Measurements from ENCODE around the gene NELL1. TPM values are rescaled to one million over a fixed set of nuclear protein-coding genes. Genes with fewer than 3 reads are reported as not detected.

The NELL1 gene
- total and polyA plus RNA-seq, 2 experiments from 2014 or later, result 2.1 to 7.7 TPM

GRCh38 chr11:20865161-20865560 lies 195.8 kb downstream of the NELL1 start:
- no peak for DNase-seq (ENCODE audit: low read depth in 1 of 2, low spot score in 1 of 2)
- no peaks in the 10 kb centered on the region for H3K27me3 ChIP-seq
- no peaks in the 10 kb centered on the region for H3K4me1 ChIP-seq (ENCODE audit: low read depth)
- H3K36me3 ChIP-seq, result no peaks in the 10 kb centered on the region
- no peak overlapping the region for H3K4me3 ChIP-seq
- no peak overlapping the region for H3K27ac ChIP-seq
- H3K9me3 ChIP-seq (ENCODE audit: low read depth), result no peaks in the 10 kb centered on the region
- TF ChIP-seq CTCF (IDR thresholded peaks at IDR 0.05; ENCODE audit: low read depth, low read length), result no peak

- Histone ChIP-seq H3K27ac (no peak overlapping the region), H3K27me3 (no peaks in the 10 kb centered on the region), H3K9me3 (ENCODE audit: low read depth) (no peaks in the 10 kb centered on the region), H3K4me3 (no peak overlapping the region), H3K4me1 (ENCODE audit: low read depth) (no peaks in the 10 kb centered on the region), H3K36me3 (no peaks in the 10 kb centered on the region)
- no peak for TF ChIP-seq CTCF (IDR thresholded peaks at IDR 0.05; ENCODE audit: low read depth, low read length)
- DNase-seq (ENCODE audit: low read depth in 1 of 2, low spot score in 1 of 2), result no peak
These were observed 199.7 kb downstream of the NELL1 start for GRCh38 chr11:20869123-20869522.

- no peaks in the 10 kb centered on the region for H3K4me1 ChIP-seq (ENCODE audit: low read depth)
- no peak for TF ChIP-seq CTCF (IDR thresholded peaks at IDR 0.05; ENCODE audit: low read depth, low read length)
- H3K9me3 ChIP-seq (ENCODE audit: low read depth), result no peaks in the 10 kb centered on the region
- H3K36me3 ChIP-seq, result no peaks in the 10 kb centered on the region
- DNase-seq (ENCODE audit: low read depth in 1 of 2, low spot score in 1 of 2), result peak; percentile 2 to 64
- no peaks in the 10 kb centered on the region for H3K27me3 ChIP-seq
- no peak overlapping the region for H3K27ac ChIP-seq
- H3K4me3 ChIP-seq, result no peak overlapping the region
These were observed 203.7 kb downstream of the NELL1 start for GRCh38 chr11:20873054-20873453.

- Histone ChIP-seq H3K9me3 (ENCODE audit: low read depth) (no peaks in the 10 kb centered on the region), H3K27ac (no peak overlapping the region), H3K27me3 (no peaks in the 10 kb centered on the region), H3K4me1 (ENCODE audit: low read depth) (no peaks in the 10 kb centered on the region), H3K4me3 (no peak overlapping the region), H3K36me3 (no peaks in the 10 kb centered on the region)
- no peak for TF ChIP-seq CTCF (IDR thresholded peaks at IDR 0.05; ENCODE audit: low read depth, low read length)
- DNase-seq (ENCODE audit: low read depth in 1 of 2, low spot score in 1 of 2), result no peak
These were observed 205.0 kb downstream of the NELL1 start for GRCh38 chr11:20874358-20874757.

- no peaks in the 10 kb centered on the region for H3K4me1 ChIP-seq (ENCODE audit: low read depth)
- no peak overlapping the region for H3K4me3 ChIP-seq
- DNase-seq (ENCODE audit: low read depth in 1 of 2, low spot score in 1 of 2), result no peak
- H3K36me3 ChIP-seq, result no peaks in the 10 kb centered on the region
- no peak overlapping the region for H3K27ac ChIP-seq
- H3K9me3 ChIP-seq (ENCODE audit: low read depth), result no peaks in the 10 kb centered on the region
- TF ChIP-seq CTCF (IDR thresholded peaks at IDR 0.05; ENCODE audit: low read depth, low read length), result no peak
- H3K27me3 ChIP-seq, result no peaks in the 10 kb centered on the region
These were observed 206.5 kb downstream of the NELL1 start for GRCh38 chr11:20875889-20876288.

GRCh38 chr11:20876738-20877137 lies 207.4 kb downstream of the NELL1 start:
- no peak overlapping the region for H3K4me3 ChIP-seq
- DNase-seq (ENCODE audit: low read depth in 1 of 2, low spot score in 1 of 2), result no peak
- H3K27me3 ChIP-seq, result no peaks in the 10 kb centered on the region
- no peak for TF ChIP-seq CTCF (IDR thresholded peaks at IDR 0.05; ENCODE audit: low read depth, low read length)
- peaks cover 3% of the 10 kb centered on the region for H3K4me1 ChIP-seq (ENCODE audit: low read depth)
- no peaks in the 10 kb centered on the region for H3K9me3 ChIP-seq (ENCODE audit: low read depth)
- no peaks in the 10 kb centered on the region for H3K36me3 ChIP-seq
- H3K27ac ChIP-seq, result no peak overlapping the region

Data from cardiac muscle cell (in vitro differentiated cells and primary cell).